OCI-LY1 (cell line): ENCODE data around the gene ADGRG1.

Source experiments
- H2AFZ ChIP-seq: fragments of 200-600 bp; sonication (generic), shearing (Covaris generic); 2 replicates; pipeline ENCODE4 v1.6.0; 2014; ENCODE audit warnings: antibody characterized with exemption, mild to moderate bottlenecking, low read length
- H3F3A ChIP-seq: fragments of 200-600 bp; sonication (generic), shearing (Covaris generic); 2 replicates; pipeline ENCODE4 v1.6.0; 2014; ENCODE audit warnings: mild to moderate bottlenecking, antibody characterized with exemption, low read length, moderate library complexity; ENCODE audit not compliant: insufficient read depth
- H3K27ac ChIP-seq: fragments of 200-600 bp; sonication (generic); 2 replicates; pipeline ENCODE4 v1.5.1; 2014; ENCODE audit warnings: low read length, mixed run types, mild to moderate bottlenecking, low read depth; ENCODE audit not compliant: poor library complexity, severe bottlenecking
- H3K27me3 ChIP-seq: fragments of 200-600 bp; sonication (generic); 2 replicates; pipeline ENCODE4 v1.6.0; 2014; ENCODE audit warnings: antibody characterized with exemption, mild to moderate bottlenecking, low read length, moderate library complexity; ENCODE audit not compliant: insufficient read depth
- H3K36me3 ChIP-seq: fragments of 200-600 bp; sonication (generic); 2 replicates; pipeline ENCODE4 v1.6.1; 2014; ENCODE audit warnings: mild to moderate bottlenecking, antibody characterized with exemption, low read length, moderate library complexity, mixed read lengths; ENCODE audit not compliant: insufficient read depth
- H3K4me1 ChIP-seq: fragments of 200-600 bp; sonication (generic); 2 replicates; pipeline ENCODE4 v1.5.1; 2014; ENCODE audit warnings: mild to moderate bottlenecking, low read length, moderate library complexity; ENCODE audit not compliant: insufficient read depth, severe bottlenecking
- H3K4me2 ChIP-seq: fragments of 200-600 bp; sonication (generic), shearing (Covaris generic); 2 replicates; pipeline ENCODE4 v1.6.1; 2014; ENCODE audit warnings: low read length
- H3K4me3 ChIP-seq: fragments of 200-600 bp; sonication (generic); 2 replicates; pipeline ENCODE4 v1.5.1; 2014; ENCODE audit warnings: low read length, low read depth, mild to moderate bottlenecking, mixed read lengths; ENCODE audit not compliant: poor library complexity, severe bottlenecking
- H3K79me2 ChIP-seq: fragments of 200-600 bp; shearing (Covaris generic); 2 replicates; pipeline ENCODE4 v1.6.1; 2016; ENCODE audit warnings: mixed run types, low read length, mixed read lengths; ENCODE audit not compliant: insufficient read depth
- H3K9ac ChIP-seq: fragments of 200-600 bp; sonication (generic), shearing (Covaris generic); 2 replicates; pipeline ENCODE4 v1.6.1; 2014; ENCODE audit warnings: mild to moderate bottlenecking, low read length, mixed read lengths
- H3K9me2 ChIP-seq: fragments of 200-600 bp; sonication (generic), shearing (Covaris generic); 2 replicates; pipeline ENCODE4 v1.6.1; 2014; ENCODE audit warnings: low read depth, mild to moderate bottlenecking, low read length, mixed read lengths
- H3K9me3 ChIP-seq: fragments of 200-600 bp; shearing (Covaris generic); 2 replicates; pipeline ENCODE4 v1.6.1; 2014; ENCODE audit warnings: low read length, mixed read lengths
- H4K20me1 ChIP-seq: fragments of 200-600 bp; sonication (generic), shearing (Covaris generic); 2 replicates; pipeline ENCODE4 v1.6.0; 2016; ENCODE audit warnings: mild to moderate bottlenecking, low read length; ENCODE audit not compliant: insufficient read depth
- CTCF ChIP-seq: fragments of 200-600 bp; sonication (generic), shearing (Covaris generic); IDR thresholded peaks from 2 replicates; pipeline ENCODE4 v1.5.1; 2017; ENCODE audit warnings: mild to moderate bottlenecking, antibody characterized with exemption, low read length, moderate library complexity, mixed read lengths
- EZH2 ChIP-seq: fragments of 200-600 bp; sonication (generic), shearing (Covaris generic); IDR thresholded peaks from 2 replicates; pipeline ENCODE4 v1.8.0; 2017; ENCODE audit warnings: borderline replicate concordance, mixed run types, mild to moderate bottlenecking, antibody characterized with exemption, low read length, moderate library complexity, mixed read lengths

The ADGRG1 gene

GRCh38 chr16:57687363-57687929, 59.0 kb downstream of the ADGRG1 start:
- Histone ChIP-seq H2AFZ (no peak overlapping the region), H3K4me3 (no peak overlapping the region), H3K36me3 (no peaks in the 10 kb centered on the region), H3K9ac (no peak overlapping the region), H3K4me1 (no peaks in the 10 kb centered on the region), H3K27me3 (peaks cover 5% of the 10 kb centered on the region; the same call in 1 of the 2 replicates), H3K9me2 (no peaks in the 10 kb centered on the region), H3K79me2 (no peaks in the 10 kb centered on the region), H3K9me3 (no peaks in the 10 kb centered on the region), H3K4me2 (no peak overlapping the region), H3F3A (no peaks in the 10 kb centered on the region), H4K20me1 (no peaks in the 10 kb centered on the region), H3K27ac (no peak overlapping the region)
- TF ChIP-seq CTCF (no peak), EZH2 (no peak)

- Histone ChIP-seq H3K4me2 (no peak overlapping the region), H3K27me3 (peaks cover 5% of the 10 kb centered on the region; the same call in 1 of the 2 replicates), H3K9me2 (no peaks in the 10 kb centered on the region), H3K9ac (no peak overlapping the region), H3K9me3 (no peaks in the 10 kb centered on the region), H3K4me3 (no peak overlapping the region), H3F3A (no peaks in the 10 kb centered on the region), H4K20me1 (no peaks in the 10 kb centered on the region), H3K36me3 (no peaks in the 10 kb centered on the region), H3K79me2 (no peaks in the 10 kb centered on the region), H3K4me1 (no peaks in the 10 kb centered on the region), H2AFZ (no peak overlapping the region), H3K27ac (no peak overlapping the region)
- TF ChIP-seq EZH2, result no peak
- no peak for TF ChIP-seq CTCF
Measured at GRCh38 chr16:57688487-57688986, 60.1 kb downstream of the ADGRG1 start.

GRCh38 chr16:57688987-57689761, 60.7 kb downstream of the ADGRG1 start:
- no peaks in the 10 kb centered on the region for H3K79me2 ChIP-seq
- H3K36me3 ChIP-seq, result no peaks in the 10 kb centered on the region
- H3K4me1 ChIP-seq, result no peaks in the 10 kb centered on the region
- no peak for TF ChIP-seq EZH2
- TF ChIP-seq CTCF, result no peak
- H3K9me3 ChIP-seq, result no peaks in the 10 kb centered on the region
- H3K9me2 ChIP-seq, result no peaks in the 10 kb centered on the region
- no peak overlapping the region for H2AFZ ChIP-seq
- H3F3A ChIP-seq, result no peaks in the 10 kb centered on the region
- no peak overlapping the region for H3K27ac ChIP-seq
- no peaks in the 10 kb centered on the region for H4K20me1 ChIP-seq
- no peak overlapping the region for H3K4me3 ChIP-seq
- peaks cover 5% of the 10 kb centered on the region; the same call in 1 of the 2 replicates for H3K27me3 ChIP-seq
- no peak overlapping the region for H3K4me2 ChIP-seq
- H3K9ac ChIP-seq, result no peak overlapping the region
